Urinary bladder (tissue), 4 donors: ENCODE measurements around the gene GOLGA2. TPM values are rescaled to one million over a fixed set of nuclear protein-coding genes. Genes with fewer than 3 reads are reported as not detected.

ENCODE experiments used
- DNase-seq: peaks from one replicate; pipeline ENCODE4 v3.0.0-alpha.2; 2015; ENCODE audit errors: extremely low spot score
- H3K27ac ChIP-seq: one replicate; pipeline ENCODE4 v1.5.1; 2013; ENCODE audit warnings: low read depth, mild to moderate bottlenecking, moderate library complexity
- H3K36me3 ChIP-seq: one replicate; pipeline ENCODE4 v1.6.1; 2013; ENCODE audit warnings: mild to moderate bottlenecking, moderate library complexity; ENCODE audit not compliant: insufficient read depth
- H3K4me1 ChIP-seq: one replicate; pipeline ENCODE4 v1.6.1; 2013; ENCODE audit warnings: mild to moderate bottlenecking, moderate library complexity; ENCODE audit not compliant: insufficient read depth
- H3K4me3 ChIP-seq: one replicate; pipeline ENCODE4 v1.5.1; 2013; ENCODE audit warnings: low read depth, low read length
- WGBS: extraction: QIAGEN DNeasy Blood & Tissue Kit; methylation state at CpG from one replicate; pipeline ENCODE4 v1.1.7; 2013; 5-methylcytosine and 5-hydroxymethylcytosine counted together
- polyA plus RNA-seq: library from polyadenylated mRNA; stranded (reverse); fragments of 200-250 nt; gene quantifications from one replicate; pipeline ENCODE4 v1.2.3, GENCODE V29; 2013
- small RNA-seq: library from RNA; depleted of rRNA; stranded (forward); fragments of <200 nt; gene quantifications from one replicate; pipeline ENCODE3, GENCODE V24; 2014
- total RNA-seq: library from RNA; depleted of rRNA; stranded (reverse); fragments of >200 nt; gene quantifications from one replicate; pipeline ENCODE4 v1.2.3, GENCODE V29; 2014
- donor health status: healthy with polysubstance abuse.
- donor health status: healthy.

GOLGA2 gene
- total and polyA plus RNA-seq, 2 donors = 88.9 to 147 TPM

GRCh38 chr9:128213746-128214497, 61.9 kb downstream of the GOLGA2 start:
- Histone ChIP-seq H3K4me1 (no peaks in the 10 kb centered on the region), H3K36me3 (no peaks in the 10 kb centered on the region), H3K27ac (no peak overlapping the region), H3K4me3 (no peak overlapping the region)
- WGBS = 90% methylated on average over 12 of the region's 12 CpGs
- no peak for DNase-seq

- no peaks in the 10 kb centered on the region for H3K36me3 ChIP-seq
- DNase-seq = no peak
- WGBS = 82% methylated on average over 2 of the region's 2 CpGs
- no peak overlapping the region for H3K27ac ChIP-seq
- H3K4me3 ChIP-seq = no peak overlapping the region
- H3K4me1 ChIP-seq = no peaks in the 10 kb centered on the region
Measured at GRCh38 chr9:128211981-128212281, 63.9 kb downstream of the GOLGA2 start.

GRCh38 chr9:128211186-128211980, 64.4 kb downstream of the GOLGA2 start:
- Histone ChIP-seq H3K27ac (no peak overlapping the region), H3K4me1 (no peaks in the 10 kb centered on the region), H3K4me3 (no peak overlapping the region), H3K36me3 (no peaks in the 10 kb centered on the region)
- DNase-seq = no peak
- WGBS = 70% methylated on average over 12 of the region's 12 CpGs

GRCh38 chr9:128208946-128209669, 66.7 kb downstream of the GOLGA2 start:
- Histone ChIP-seq H3K4me3 (no peak overlapping the region), H3K27ac (no peak overlapping the region)

GRCh38 chr9:128208386-128208785, 67.4 kb downstream of the GOLGA2 start:
- WGBS = 89% methylated on average over 7 of the region's 7 CpGs
- Histone ChIP-seq H3K36me3 (no peaks in the 10 kb centered on the region), H3K27ac (no peak overlapping the region), H3K4me1 (no peaks in the 10 kb centered on the region), H3K4me3 (no peak overlapping the region)
- DNase-seq = no peak

More at GRCh38 chr9:128208946-128209669, 66.7 kb downstream of the GOLGA2 start:
- no peaks in the 10 kb centered on the region for H3K36me3 ChIP-seq
- no peak for DNase-seq
- 79% methylated on average over 15 of the region's 15 CpGs for WGBS
- no peaks in the 10 kb centered on the region for H3K4me1 ChIP-seq

- no peak overlapping the region for H3K4me3 ChIP-seq
- no peaks in the 10 kb centered on the region for H3K4me1 ChIP-seq
- H3K36me3 ChIP-seq = no peaks in the 10 kb centered on the region
- DNase-seq = no peak
- H3K27ac ChIP-seq = no peak overlapping the region
- 77% methylated on average over 15 of the region's 15 CpGs for WGBS
Measured at GRCh38 chr9:128206916-128207910, 68.6 kb downstream of the GOLGA2 start.

- 86% methylated on average over 3 of the region's 3 CpGs for WGBS
- H3K27ac ChIP-seq = no peak overlapping the region
Measured at GRCh38 chr9:128206484-128206883, 69.3 kb downstream of the GOLGA2 start.

More at GRCh38 chr9:128206484-128206883, 69.3 kb downstream of the GOLGA2 start:
- no peak overlapping the region for H3K4me3 ChIP-seq
- H3K36me3 ChIP-seq = no peaks in the 10 kb centered on the region
- no peak for DNase-seq
- H3K4me1 ChIP-seq = no peaks in the 10 kb centered on the region

Small RNA genes within 50 kb of the gene (small RNA-seq; reads per million reads assigned to genes)
- gene MIR199B = 4,118 reads per million, percentile 100 among the genes with 10 or more reads in this experiment
- gene MIR3154 = not detected

Other genes starting within 250 kb of the GOLGA2 start
- 6.9 TPM for gene NAIF1, start 208.7 kb downstream of the GOLGA2 start, total RNA-seq
- 8.2 TPM for gene NAIF1, start 208.7 kb downstream of the GOLGA2 start, polyA plus RNA-seq
- gene SLC25A25, start 207.8 kb downstream of the GOLGA2 start, total RNA-seq = 14.4 TPM
- 23.1 TPM for gene SLC25A25, start 207.8 kb downstream of the GOLGA2 start, polyA plus RNA-seq
- 21.1 TPM for gene PTGES2, start 148.3 kb downstream of the GOLGA2 start, total RNA-seq
- 59.6 TPM for gene PTGES2, start 148.3 kb downstream of the GOLGA2 start, polyA plus RNA-seq
- gene LCN2, start 126.6 kb downstream of the GOLGA2 start, total RNA-seq = 1.9 TPM
- 23.0 TPM for gene LCN2, start 126.6 kb downstream of the GOLGA2 start, polyA plus RNA-seq
- gene BBLN, start 115.7 kb downstream of the GOLGA2 start, total RNA-seq = 25.7 TPM
- 144 TPM for gene BBLN, start 115.7 kb downstream of the GOLGA2 start, polyA plus RNA-seq
- 23.6 TPM for gene CIZ1, start 84.4 kb downstream of the GOLGA2 start, total RNA-seq
- 95.8 TPM for gene CIZ1, start 84.4 kb downstream of the GOLGA2 start, polyA plus RNA-seq
- gene DNM1, start 72.6 kb downstream of the GOLGA2 start, total RNA-seq = 68.3 TPM
- gene DNM1, start 72.6 kb downstream of the GOLGA2 start, polyA plus RNA-seq = 15.2 TPM
- 17.4 TPM for gene SWI5, start 269 bp upstream of the GOLGA2 start, total RNA-seq
- 34.5 TPM for gene SWI5, start 269 bp upstream of the GOLGA2 start, polyA plus RNA-seq
- gene TRUB2, start 46.4 kb upstream of the GOLGA2 start, total RNA-seq = 13.7 TPM
- gene TRUB2, start 46.4 kb upstream of the GOLGA2 start, polyA plus RNA-seq = 14.8 TPM
- gene COQ4, start 46.8 kb upstream of the GOLGA2 start, total RNA-seq = 23.1 TPM
- gene COQ4, start 46.8 kb upstream of the GOLGA2 start, polyA plus RNA-seq = 41.6 TPM
- gene SLC27A4, start 64.5 kb upstream of the GOLGA2 start, total RNA-seq = 8.1 TPM
- gene SLC27A4, start 64.5 kb upstream of the GOLGA2 start, polyA plus RNA-seq = 23.1 TPM
- 21.1 TPM for gene URM1, start 95.4 kb upstream of the GOLGA2 start, total RNA-seq
- 71.1 TPM for gene URM1, start 95.4 kb upstream of the GOLGA2 start, polyA plus RNA-seq
- 50.3 TPM for gene CERCAM, start 144.8 kb upstream of the GOLGA2 start, total RNA-seq
- gene CERCAM, start 144.8 kb upstream of the GOLGA2 start, polyA plus RNA-seq = 41.6 TPM
- 27.5 TPM for gene ODF2, start 180.0 kb upstream of the GOLGA2 start, total RNA-seq
- gene ODF2, start 180.0 kb upstream of the GOLGA2 start, polyA plus RNA-seq = 25.4 TPM
- gene GLE1, start 228.7 kb upstream of the GOLGA2 start, total RNA-seq = 13.5 TPM
- 19.2 TPM for gene GLE1, start 228.7 kb upstream of the GOLGA2 start, polyA plus RNA-seq